Glomerular endothelial cell (primary cell): Measurements from ENCODE around the gene CTTNBP2NL. TPM values are rescaled to one million over a fixed set of nuclear protein-coding genes. Genes with fewer than 3 reads are reported as not detected.
"Not testable (repeated sequence)": the region's sequence is repeated elsewhere in the genome, so short reads cannot be mapped to it uniquely, and the experiment has no call there.

ENCODE experiments used
- DNase-seq: peaks from one replicate; pipeline ENCODE4 v3.0.0-alpha.2; 2011; ENCODE audit warnings: low read depth, low spot score; ENCODE audit errors: extremely low read depth
- total RNA-seq: library from RNA; depleted of rRNA; stranded (reverse); fragments of >200 nt; gene quantifications from 2 replicates; pipeline ENCODE4 v1.2.3, GENCODE V29; 2015

The CTTNBP2NL gene
- total RNA-seq, 1 donor from 2014 or later: 46.1 TPM

- DNase-seq: no peak
Observed at GRCh38 chr1:112386731-112387346, 9.2 kb upstream of the CTTNBP2NL start.

- DNase-seq: no peak
Observed at GRCh38 chr1:112387807-112388206, 8.2 kb upstream of the CTTNBP2NL start.

- DNase-seq: no peak
Observed at GRCh38 chr1:112388436-112388835, 7.6 kb upstream of the CTTNBP2NL start.

GRCh38 chr1:112389689-112390088 is 6.3 kb upstream of the CTTNBP2NL start:
- DNase-seq: no peak

GRCh38 chr1:112390335-112390734 is 5.7 kb upstream of the CTTNBP2NL start:
- DNase-seq: not testable (repeated sequence)

- DNase-seq: no peak
Observed at GRCh38 chr1:112390775-112391602, 5.0 kb upstream of the CTTNBP2NL start.

- DNase-seq: no peak
Observed at GRCh38 chr1:112391603-112391940, 4.4 kb upstream of the CTTNBP2NL start.

DNA sequence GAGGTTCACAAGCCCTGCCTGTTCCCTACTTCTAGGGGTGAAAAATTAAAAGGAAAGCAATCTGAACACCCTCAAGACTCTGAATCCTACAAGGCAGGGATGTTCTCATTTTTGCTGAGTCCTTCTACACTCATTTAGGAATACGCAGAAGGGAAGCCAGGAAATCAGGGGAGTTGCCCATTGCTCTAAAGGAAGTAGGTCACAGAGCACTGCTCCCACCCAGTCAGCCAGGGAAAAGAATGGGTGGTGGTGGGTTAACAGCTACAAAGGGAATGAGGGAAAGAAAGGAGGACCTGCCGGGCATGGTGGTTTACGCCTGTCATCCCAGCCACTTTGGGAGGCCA is 2.4 kb upstream of the CTTNBP2NL start:
- DNase-seq: no peak

DNA sequence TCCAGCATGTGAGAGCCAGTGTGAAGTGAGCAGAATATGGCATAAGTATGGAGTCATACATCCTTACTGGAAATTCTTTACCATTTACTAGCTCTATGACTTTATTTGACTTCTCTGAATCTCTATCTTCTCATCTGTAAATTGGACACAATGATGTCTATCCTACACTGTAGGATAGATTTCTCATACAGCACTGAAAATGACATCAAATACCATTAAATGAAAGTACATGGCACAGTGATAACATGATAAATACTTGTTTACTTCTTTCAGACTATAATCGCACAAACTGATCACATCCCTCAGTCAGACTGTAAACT is 1.3 kb upstream of the CTTNBP2NL start:
- DNase-seq: no peak

GRCh38 chr1:112395256-112395820 is 676 bp upstream of the CTTNBP2NL start:
- DNase-seq: no peak

- no peak for DNase-seq
Observed at GRCh38 chr1:112396653-112397471, 848 bp downstream of the CTTNBP2NL start.

- no peak for DNase-seq
Observed at GRCh38 chr1:112397841-112398240, 1.8 kb downstream of the CTTNBP2NL start.

DNA sequence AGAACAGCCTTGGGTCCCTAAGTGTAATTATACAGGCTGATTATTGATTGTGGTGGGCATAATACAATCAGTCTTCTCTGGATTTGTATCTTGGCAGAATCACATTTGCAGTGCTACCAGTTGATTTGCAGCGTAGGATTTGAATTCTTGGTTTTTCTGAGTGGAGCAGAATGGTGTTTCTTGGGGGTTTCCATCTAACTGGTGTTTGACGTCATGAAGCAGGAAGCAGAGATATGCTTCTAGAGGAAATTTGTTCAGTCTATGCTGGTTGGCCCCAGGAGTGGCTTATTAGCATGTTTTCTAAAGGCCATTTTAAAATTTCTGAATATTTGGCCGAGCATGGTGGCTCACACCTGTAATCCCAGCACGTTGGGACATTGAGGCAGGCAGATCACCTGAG is 3.4 kb downstream of the CTTNBP2NL start:
- no peak for DNase-seq

DNA sequence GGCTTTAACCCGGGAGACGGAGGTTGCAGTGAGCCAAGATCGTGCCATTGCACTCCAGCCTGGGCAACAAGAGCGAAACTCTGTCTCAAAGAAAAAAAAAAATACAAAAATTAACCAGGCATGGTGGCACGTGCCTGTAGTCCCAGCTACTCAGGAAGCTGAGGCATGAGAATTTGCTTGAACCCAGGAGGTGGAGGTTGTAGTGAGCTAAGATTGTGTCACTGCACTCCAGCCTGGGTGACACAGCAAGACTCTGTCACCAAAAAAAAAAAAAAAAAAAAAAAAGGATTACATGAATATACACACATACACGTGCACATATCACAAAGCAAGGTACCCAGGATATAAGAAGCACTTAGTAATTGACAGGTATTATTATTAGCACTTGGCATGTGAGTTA is 4.7 kb downstream of the CTTNBP2NL start:
- DNase-seq: not testable (repeated sequence)

DNA sequence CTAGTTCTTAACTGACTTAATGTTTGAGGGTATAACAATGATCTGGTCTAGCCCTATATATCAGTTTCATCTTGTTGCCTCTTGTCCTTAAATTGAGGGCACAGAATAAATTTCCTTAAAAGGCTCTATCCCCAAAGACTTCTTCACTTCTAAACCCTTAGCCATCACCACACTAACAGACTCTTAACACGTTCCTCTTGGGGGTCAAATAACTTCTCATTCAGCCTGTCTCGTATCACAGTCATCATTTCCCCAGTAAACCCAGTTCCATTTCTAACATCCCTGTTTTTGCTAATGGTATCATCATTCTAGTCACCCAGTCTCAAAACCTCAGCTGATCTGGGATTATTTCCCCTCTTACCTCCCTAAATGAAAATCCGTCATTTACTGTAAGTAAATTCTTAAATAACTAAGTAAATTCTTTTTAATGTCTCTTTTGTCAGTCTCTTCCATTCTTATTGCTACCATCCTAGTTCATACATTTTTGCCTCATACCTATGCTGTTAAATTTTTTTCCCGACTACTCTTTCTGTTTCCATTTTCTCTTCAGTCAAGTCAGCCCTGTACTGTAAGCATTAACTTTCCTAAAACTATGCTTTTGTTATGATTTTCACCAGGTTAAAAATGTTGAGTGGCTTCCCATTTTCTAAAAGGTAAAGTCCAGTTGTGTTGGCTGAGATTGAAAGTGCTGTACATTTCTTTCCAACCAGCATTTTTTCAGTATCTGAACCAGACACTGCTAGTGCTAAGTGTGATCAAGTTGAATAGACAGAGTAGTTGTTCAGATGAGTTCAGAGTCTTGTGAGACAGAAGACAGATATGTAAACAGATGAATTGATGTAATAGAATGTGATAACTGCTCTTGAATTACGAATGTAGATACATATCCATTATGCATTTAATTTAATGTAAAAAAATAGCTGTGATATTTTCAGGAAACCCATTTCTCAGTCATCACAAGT is 6.9 kb downstream of the CTTNBP2NL start:
- no peak for DNase-seq

DNA sequence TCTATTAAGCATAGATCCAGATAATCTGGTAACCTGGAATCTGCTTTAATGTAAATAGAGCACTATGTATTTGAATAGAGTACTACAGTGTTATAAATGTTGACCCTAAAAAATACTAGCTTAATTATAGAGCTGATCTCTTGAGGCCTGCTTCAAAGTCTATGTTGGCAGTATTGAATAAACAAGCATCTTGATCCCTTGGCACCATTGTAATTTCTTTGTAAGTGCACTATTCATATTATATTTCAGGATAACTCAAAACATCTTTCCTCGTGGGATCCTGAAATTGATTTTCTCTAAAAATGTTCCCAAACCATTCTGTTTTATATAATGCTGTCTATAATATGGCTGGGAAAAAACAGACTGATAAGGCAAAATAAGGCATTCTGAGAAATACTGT is 10.8 kb downstream of the CTTNBP2NL start:
- DNase-seq: no peak

- DNase-seq: no peak
Observed at GRCh38 chr1:112409414-112409813, 13.4 kb downstream of the CTTNBP2NL start.

DNA sequence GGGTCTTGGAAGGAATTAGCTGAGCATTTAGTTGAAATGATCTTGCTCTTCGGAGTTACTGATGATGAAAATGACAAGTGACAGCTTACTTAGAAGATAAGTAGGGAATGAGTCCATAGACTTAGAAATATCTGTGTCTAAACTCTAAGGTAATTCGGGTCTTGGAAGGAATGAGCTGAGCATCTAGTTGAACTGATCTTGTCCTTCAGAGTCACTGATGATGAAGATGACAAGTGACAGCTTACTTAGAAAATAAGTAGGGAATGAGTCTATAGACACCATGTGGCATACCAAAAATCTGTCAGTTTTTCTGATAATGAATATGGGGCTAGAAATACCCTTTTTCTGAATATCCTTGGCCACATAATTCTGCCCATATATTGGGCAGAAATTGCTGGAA is 14.7 kb downstream of the CTTNBP2NL start:
- no peak for DNase-seq

- no peak for DNase-seq
Observed at GRCh38 chr1:112417271-112417670, 21.3 kb downstream of the CTTNBP2NL start.

GRCh38 chr1:112418099-112418892 is 22.3 kb downstream of the CTTNBP2NL start:
- DNase-seq: no peak
